Caco-2 (cell line): Measurements from ENCODE around the gene CDADC1. TPM values are rescaled to one million over a fixed set of nuclear protein-coding genes. Genes with fewer than 3 reads are reported as not detected.

Experiments used
- BruUV-seq: library from RNA; stranded (reverse); fragments of 400-500 nt; replicated peaks from 2 replicates; lab custom pipeline; 2021; lab: Mats Ljungman, UMichigan
- CTCF ChIA-PET: fragments of 300-600 bp; sonication (Branson Sonifier 250); formaldehyde crosslinking; loops from one replicate; lab custom pipeline; 2022; ENCODE audit warnings: antibody characterized with exemption; lab: Charles Lee
- POLR2A ChIA-PET: fragments of 300-600 bp; sonication (Branson Sonifier 250); formaldehyde crosslinking; loops from one replicate; lab custom pipeline; 2022; ENCODE audit warnings: antibody characterized with exemption; lab: Charles Lee
- DNase-seq, 2 experiments: peaks; one replicate each; pipeline versions ENCODE4 v3.0.0 to v3.0.0-alpha.2; 2020 to 2022
- H3K27me3 ChIP-seq: replicated peaks from 2 replicates; pipeline ENCODE4 v1.6.0; 2011; ENCODE audit warnings: low read length; ENCODE audit not compliant: control insufficient read depth, insufficient read depth
- H3K36me3 ChIP-seq: 2 replicates; pipeline ENCODE4 v1.5.1; 2011; ENCODE audit warnings: low read length; ENCODE audit not compliant: control insufficient read depth, insufficient read depth
- H3K4me1 ChIP-seq: fragments of 250-450 bp; sonication (Bioruptor Pico); 2 replicates; pipeline ENCODE4 v1.5.1; 2020; ENCODE audit warnings: mild to moderate bottlenecking
- H3K4me3 ChIP-seq: 2 replicates; pipeline ENCODE4 v1.5.1; 2011; ENCODE audit warnings: low read depth, mild to moderate bottlenecking, control low read depth, low read length
- H3K9me3 ChIP-seq: fragments of 250-450 bp; sonication (Bioruptor Pico); 2 replicates; pipeline ENCODE4 v1.5.1; 2020; ENCODE audit warnings: mild to moderate bottlenecking, moderate library complexity
- H3K27ac Mint-ChIP-seq: one replicate; pipeline ENCODE4 v1.8.0; 2022; ENCODE audit warnings: mixed read lengths; ENCODE audit not compliant: unreplicated experiment
- H3K27me3 Mint-ChIP-seq: one replicate; pipeline ENCODE4 v1.8.0; 2022; ENCODE audit warnings: mixed read lengths; ENCODE audit not compliant: insufficient read depth, unreplicated experiment
- H3K36me3 Mint-ChIP-seq: one replicate; pipeline ENCODE4 v1.8.0; 2022; ENCODE audit warnings: mild to moderate bottlenecking, mixed read lengths; ENCODE audit not compliant: insufficient read depth, unreplicated experiment
- H3K4me1 Mint-ChIP-seq: one replicate; pipeline ENCODE4 v1.8.0; 2022; ENCODE audit warnings: low read depth, mixed read lengths; ENCODE audit not compliant: unreplicated experiment
- H3K4me3 Mint-ChIP-seq: one replicate; pipeline ENCODE4 v1.8.0; 2022; ENCODE audit warnings: mild to moderate bottlenecking, moderate library complexity, mixed read lengths; ENCODE audit not compliant: unreplicated experiment
- H3K9me3 Mint-ChIP-seq: one replicate; pipeline ENCODE4 v1.8.0; 2022; ENCODE audit warnings: mixed read lengths; ENCODE audit not compliant: unreplicated experiment
- CTCF ChIP-seq, 2 experiments: fragments of 200-600 bp in 1 of 2; IDR thresholded peaks; 1 replicate in 1 of 2; 2 replicates in 1 of 2; pipeline versions ENCODE4 v1.5.1 to v1.8.0; 2011 to 2022; ENCODE audit warnings: antibody characterized with exemption in 1 of 2, control low read depth in 1 of 2, inconsistent platforms in 1 of 2, low read depth in 1 of 2, low read length in 1 of 2, mild to moderate bottlenecking in 1 of 2, moderate library complexity in 1 of 2; ENCODE audit not compliant: insufficient read depth in 1 of 2, severe bottlenecking in 1 of 2, unreplicated experiment in 1 of 2
- intact Hi-C: fragments of 100-400 bp; cut with micrococcal nuclease; formaldehyde crosslinking; loops from one replicate; pipeline ENCODE4 v1.10.0; 2022; ENCODE audit not compliant: unreplicated experiment
- total RNA-seq: library from RNA; stranded (reverse); gene quantifications from 2 replicates; pipeline ENCODE4 v1.2.3, GENCODE V29; 2022

The CDADC1 gene
- total RNA-seq, 1 experiment from 2014 or later = 14.4 TPM

- Histone ChIP-seq H3K4me3 (no peak overlapping the region), H3K27me3 (no peaks in the 10 kb centered on the region), H3K36me3 (no peaks in the 10 kb centered on the region; the same call in 1 of the 2 replicates), H3K9me3 (no peaks in the 10 kb centered on the region), H3K4me1 (no peaks in the 10 kb centered on the region)
- Mint-ChIP-seq H3K27me3 (no peaks in the 10 kb centered on the region), H3K36me3 (peaks cover 48% of the 10 kb centered on the region), H3K4me3 (no peak overlapping the region), H3K27ac (no peak overlapping the region), H3K4me1 (peaks cover 6% of the 10 kb centered on the region), H3K9me3 (no peaks in the 10 kb centered on the region)
- POLR2A ChIA-PET = no interaction called here
- BruUV-seq = no TSS peak
- intact Hi-C loops = no loop called here
- DNase-seq = no peak
- no peak for TF ChIP-seq CTCF (IDR thresholded peaks at IDR 0.05; ENCODE audit: insufficient read depth in 1 of 2, low read depth in 1 of 2, low read length in 1 of 2, severe bottlenecking in 1 of 2, unreplicated experiment in 1 of 2)
- CTCF ChIA-PET = no interaction called here
Measured at GRCh38 chr13:49320975-49321374, 73.2 kb downstream of the CDADC1 start.

- Histone ChIP-seq H3K4me3 (no peak overlapping the region), H3K27me3 (no peaks in the 10 kb centered on the region), H3K36me3 (no peaks in the 10 kb centered on the region), H3K4me1 (no peaks in the 10 kb centered on the region), H3K9me3 (no peaks in the 10 kb centered on the region)
- no peak overlapping the region for H3K27ac Mint-ChIP-seq
- ChIA-PET POLR2A (no interaction called here), CTCF (no interaction called here)
- BruUV-seq = no TSS peak
- DNase-seq = no peak
- H3K4me3 Mint-ChIP-seq = no peak overlapping the region
- intact Hi-C loops = no loop called here
- H3K36me3 Mint-ChIP-seq = peaks cover 38% of the 10 kb centered on the region
- H3K9me3 Mint-ChIP-seq = no peaks in the 10 kb centered on the region
- H3K27me3 Mint-ChIP-seq = no peaks in the 10 kb centered on the region
- no peaks in the 10 kb centered on the region for H3K4me1 Mint-ChIP-seq
- no peak for TF ChIP-seq CTCF (IDR thresholded peaks at IDR 0.05; ENCODE audit: insufficient read depth in 1 of 2, low read depth in 1 of 2, low read length in 1 of 2, severe bottlenecking in 1 of 2, unreplicated experiment in 1 of 2)
Measured at GRCh38 chr13:49322702-49323101, 75.0 kb downstream of the CDADC1 start.

DNA sequence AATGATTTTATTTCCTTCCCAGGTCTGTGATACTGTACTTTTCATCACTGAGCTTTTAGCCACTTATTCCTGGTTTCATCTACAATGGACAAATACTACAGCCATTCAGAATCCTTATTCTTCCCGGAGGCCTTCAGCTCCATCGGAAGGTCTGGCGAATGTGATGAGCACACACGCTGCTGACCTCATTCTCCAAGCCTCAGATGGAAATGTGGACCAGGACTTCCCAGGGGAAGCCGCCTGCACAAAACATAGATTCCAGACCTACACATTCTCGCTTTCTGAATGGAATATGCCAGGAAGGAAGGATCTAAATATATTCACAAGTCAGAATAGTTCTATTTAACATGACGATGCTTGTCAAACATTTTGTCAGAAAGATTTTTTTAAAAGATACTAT is 75.6 kb downstream of the CDADC1 start:
- Mint-ChIP-seq H3K27ac (no peak overlapping the region), H3K36me3 (peaks cover 39% of the 10 kb centered on the region), H3K4me3 (no peak overlapping the region), H3K4me1 (no peaks in the 10 kb centered on the region), H3K9me3 (no peaks in the 10 kb centered on the region), H3K27me3 (no peaks in the 10 kb centered on the region)
- Histone ChIP-seq H3K27me3 (no peaks in the 10 kb centered on the region), H3K9me3 (no peaks in the 10 kb centered on the region), H3K36me3 (no peaks in the 10 kb centered on the region), H3K4me1 (no peaks in the 10 kb centered on the region), H3K4me3 (no peak overlapping the region)
- BruUV-seq = no TSS peak
- intact Hi-C loops = no loop called here
- no peak for TF ChIP-seq CTCF (IDR thresholded peaks at IDR 0.05; ENCODE audit: insufficient read depth in 1 of 2, low read depth in 1 of 2, low read length in 1 of 2, severe bottlenecking in 1 of 2, unreplicated experiment in 1 of 2)
- ChIA-PET POLR2A (no interaction called here), CTCF (no interaction called here)
- no peak for DNase-seq
